Stimulated activated CD4-positive, alpha-beta T cell treated with anti-CD3 and anti-CD28 coated beads, Interleukin-1b, Interleukin-23, amount 100 ng/mL, for 24 hours (primary cell): ENCODE measurements around the gene DACH1.
"Not testable (repeated sequence)": the region's sequence is repeated elsewhere in the genome, so short reads cannot be mapped to it uniquely, and the experiment has no call there.

Source experiments
- DNase-seq, 4 experiments: peaks; one replicate each; pipeline ENCODE4 v3.0.0-alpha.2; 2020; ENCODE audit warnings: low read depth in 4 of 4, low spot score in 1 of 4

DACH1 gene

GRCh38 chr13:71866335-71867130 lies 471 bp downstream of the DACH1 start:
- no peak for DNase-seq

DNA sequence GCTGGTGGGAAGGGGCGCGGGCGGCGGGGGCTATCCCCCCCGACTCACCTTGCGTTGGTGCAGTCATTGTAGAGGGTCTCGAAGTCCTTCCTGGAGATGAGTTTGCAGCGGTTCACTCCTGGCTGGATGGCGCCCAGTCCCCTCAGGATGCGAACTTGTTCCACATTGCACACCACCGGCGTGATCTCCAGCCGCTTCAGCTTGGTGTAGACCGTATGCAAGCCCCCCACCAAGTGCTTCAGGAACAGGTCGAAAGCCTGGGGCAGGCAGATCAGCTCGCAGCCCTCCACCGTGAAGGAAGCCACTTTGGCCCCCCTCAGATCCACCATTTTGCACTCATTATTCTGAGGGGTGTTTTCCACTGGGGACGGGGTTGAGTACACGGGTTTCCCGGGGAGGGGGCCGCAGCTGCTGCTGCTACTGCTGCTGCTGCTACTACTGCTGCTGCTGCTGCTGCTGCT lies 1.1 kb downstream of the DACH1 start:
- no peak for DNase-seq

- DNase-seq, result no peak
Observed at GRCh38 chr13:71864986-71865873, 1.8 kb downstream of the DACH1 start.

DNA sequence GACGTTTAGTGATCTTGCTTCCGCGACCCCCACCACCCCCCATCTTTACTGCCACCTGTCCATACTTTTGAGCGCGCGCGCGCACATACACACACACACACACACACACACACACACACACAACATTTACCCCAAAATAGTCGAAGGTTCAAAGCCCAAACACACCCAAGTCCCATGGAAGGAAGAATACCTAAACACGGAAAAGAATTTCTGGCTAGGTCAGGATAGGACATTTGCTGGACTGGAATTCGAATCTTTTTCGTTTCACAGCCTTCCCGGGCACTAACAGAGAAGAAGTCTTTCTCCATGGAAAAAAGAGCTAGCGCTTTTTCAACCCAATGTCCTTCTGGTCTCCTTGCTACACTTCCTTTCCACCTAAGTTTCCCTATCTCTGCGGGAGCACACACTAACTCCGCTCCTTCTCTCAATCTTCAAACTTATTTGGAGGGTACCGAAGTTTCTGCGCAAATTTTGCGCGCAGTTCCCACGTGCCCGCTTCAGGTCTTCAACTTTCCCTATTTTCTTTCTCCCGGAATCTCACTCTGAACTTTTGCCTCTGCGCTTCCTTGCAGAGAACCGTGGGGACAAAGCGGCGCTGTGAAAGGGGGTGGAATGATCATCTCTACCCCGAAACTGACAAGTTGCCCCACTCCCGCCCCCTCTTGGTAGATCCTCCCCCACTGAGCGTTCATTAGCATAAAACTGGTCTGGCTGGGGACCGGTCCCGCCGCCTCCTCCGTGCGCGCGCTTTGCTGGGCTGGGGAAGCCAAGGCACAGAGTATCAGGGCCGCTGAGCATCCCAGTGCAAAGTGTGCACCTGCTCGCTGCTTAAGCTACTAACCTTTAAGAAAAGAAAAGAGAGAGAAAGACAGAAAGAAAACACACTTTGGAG lies 2.7 kb downstream of the DACH1 start:
- DNase-seq, result no peak

DNA sequence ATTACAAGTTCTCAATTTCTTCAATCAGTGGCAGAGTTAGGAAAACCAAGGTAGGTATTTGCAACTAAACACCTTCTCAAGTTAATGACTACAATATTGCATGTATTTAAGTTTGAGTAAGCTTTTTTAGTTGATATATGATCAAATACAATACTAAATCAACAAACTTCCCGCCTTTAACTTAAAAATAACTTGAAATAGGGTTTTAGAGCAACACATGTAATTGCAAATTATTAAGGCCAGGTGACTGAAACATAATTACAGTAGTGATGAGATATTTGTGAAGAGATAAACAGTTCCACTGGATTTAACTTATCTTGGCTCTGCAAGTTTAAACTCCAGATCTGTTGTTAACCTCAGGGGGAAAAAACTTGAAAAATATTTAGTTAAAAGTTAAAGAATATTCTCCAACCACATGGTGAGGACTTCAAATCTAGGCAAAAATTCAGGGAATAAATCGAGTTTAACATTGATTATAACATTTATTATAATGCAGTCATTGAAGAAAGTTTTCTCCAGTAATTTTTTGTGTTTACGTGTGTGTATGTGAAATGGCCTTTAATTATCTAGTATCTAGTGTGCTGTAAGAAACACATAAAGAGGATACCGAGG lies 3.6 kb downstream of the DACH1 start:
- DNase-seq, result no peak

DNA sequence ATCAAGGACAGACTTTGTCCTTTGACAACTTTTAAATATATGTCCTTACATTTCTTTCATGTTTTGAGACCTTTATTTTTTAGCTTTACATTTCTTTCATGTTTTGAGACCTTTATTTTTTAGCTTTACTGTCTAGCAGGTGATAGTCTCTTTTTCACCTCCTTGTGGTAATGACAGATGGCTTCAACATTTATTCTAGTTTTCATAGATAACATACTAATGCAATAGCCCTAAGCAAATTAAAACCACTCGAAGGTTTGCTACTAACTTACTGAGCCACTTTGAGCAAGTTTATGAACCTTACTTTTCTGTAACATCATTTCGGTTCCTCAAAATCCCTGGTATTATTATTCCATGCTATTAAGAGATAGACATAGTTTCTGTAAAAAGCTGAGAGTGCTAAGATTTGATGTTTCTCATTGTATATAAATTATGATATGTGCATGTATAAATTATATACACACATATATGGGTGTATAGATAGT lies 4.5 kb downstream of the DACH1 start:
- no peak for DNase-seq

GRCh38 chr13:71861769-71862458 lies 5.1 kb downstream of the DACH1 start:
- no peak for DNase-seq

- DNase-seq, result no peak
Observed at GRCh38 chr13:71860547-71861138, 6.4 kb downstream of the DACH1 start.

GRCh38 chr13:71858647-71859046 lies 8.4 kb downstream of the DACH1 start:
- no peak for DNase-seq

- DNase-seq, result no peak
Observed at GRCh38 chr13:71856548-71857043, 10.4 kb downstream of the DACH1 start.

- DNase-seq, result no peak
Observed at GRCh38 chr13:71854401-71854800, 12.6 kb downstream of the DACH1 start.

GRCh38 chr13:71853725-71854124 lies 13.3 kb downstream of the DACH1 start:
- no peak for DNase-seq

DNA sequence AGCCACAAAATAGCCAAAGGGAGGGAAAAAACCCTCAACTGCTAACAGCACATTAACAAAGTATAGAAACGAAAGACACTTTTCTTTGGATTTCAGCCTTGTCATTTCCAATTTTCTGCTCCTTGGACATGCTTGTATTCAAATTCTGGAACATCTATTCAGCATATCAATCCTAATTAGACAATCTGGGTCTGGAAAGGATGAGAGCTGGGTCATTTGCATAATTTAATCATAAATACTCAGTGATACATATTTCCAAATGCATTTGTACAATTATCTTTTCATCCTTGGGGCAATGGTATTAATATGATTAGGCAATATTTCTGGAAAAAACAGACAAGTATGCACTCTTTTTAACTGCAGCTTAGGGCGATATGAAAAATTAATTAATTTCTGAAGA lies 14.3 kb downstream of the DACH1 start:
- DNase-seq, result no peak

DNA sequence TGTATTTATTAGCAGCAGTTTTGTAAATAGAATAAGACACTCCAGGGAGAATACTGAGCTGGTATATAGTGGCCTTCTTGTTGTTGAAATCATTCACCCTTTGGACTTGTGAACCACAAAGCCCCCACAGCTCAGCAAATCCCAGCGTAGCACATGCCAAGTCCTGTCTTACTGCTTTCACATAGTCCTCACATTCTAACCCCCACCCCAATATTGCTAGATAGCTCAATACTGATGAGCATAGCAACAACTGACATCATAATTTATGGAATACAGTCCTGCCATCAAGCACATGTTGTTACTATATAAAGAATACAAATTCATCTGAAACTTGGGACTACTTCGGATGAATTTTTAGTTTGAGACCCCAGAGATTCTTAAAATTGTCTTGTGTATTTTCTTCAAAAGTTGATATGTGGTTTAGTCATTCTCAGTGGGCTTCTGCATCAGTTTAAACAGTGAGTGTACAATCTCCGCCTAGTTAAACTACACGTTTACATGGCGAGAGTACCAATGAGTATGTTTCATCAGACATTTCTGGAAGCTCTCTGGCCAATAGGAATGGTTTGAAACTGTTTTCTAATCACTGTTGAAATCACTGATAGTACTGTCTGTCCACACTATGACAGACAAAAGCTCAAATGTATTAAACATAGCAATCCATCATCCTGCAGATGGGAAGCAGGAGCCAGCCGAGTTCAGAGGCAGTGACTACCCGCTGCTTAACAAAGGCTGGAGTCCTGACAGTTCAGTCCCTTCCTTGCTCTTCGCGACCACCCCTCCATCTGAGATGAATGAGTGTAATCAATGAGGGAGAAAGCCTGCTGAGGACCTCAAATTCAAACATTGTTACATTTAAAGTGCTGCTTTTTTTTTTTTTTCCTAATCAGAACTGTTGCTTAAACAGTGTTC lies 15.2 kb downstream of the DACH1 start:
- no peak for DNase-seq

DNA sequence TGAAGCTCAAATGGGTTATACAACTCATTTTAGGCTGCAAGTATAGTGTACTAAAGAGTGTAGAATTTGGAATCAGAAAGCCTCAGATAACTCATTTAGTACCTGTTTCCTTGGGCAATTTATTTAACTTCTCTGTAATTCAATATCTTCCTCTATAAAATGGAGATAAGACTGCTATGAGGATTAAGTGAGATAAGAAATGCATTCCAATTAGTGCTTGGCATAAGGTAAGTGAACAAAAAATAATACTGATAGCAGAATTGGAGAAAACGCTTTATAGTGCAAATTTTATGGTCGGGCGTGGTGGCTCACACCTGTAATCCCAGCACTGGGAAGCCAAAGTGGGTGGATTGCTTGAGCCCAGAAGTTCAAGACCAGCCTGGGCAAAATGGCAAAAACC lies 25.0 kb downstream of the DACH1 start:
- no peak for DNase-seq

DNA sequence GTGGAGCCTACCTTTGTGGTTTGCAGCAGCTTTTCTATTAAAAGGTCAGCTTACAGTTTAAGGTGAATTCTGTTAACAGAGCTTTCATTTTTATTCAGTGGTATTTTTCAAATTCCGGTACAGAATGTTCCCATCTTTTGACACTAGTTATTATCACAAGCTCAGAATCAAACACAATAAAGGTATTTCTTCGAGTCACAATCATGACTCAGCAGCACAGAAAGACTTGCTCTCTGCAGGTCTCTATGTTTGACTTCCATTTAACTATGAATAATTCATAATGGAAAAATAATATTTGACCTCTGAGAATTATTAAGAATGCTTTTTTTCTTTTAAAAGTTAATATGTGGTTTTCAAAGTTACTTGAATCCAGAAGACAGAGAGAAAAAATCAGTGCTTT lies 28.2 kb downstream of the DACH1 start:
- DNase-seq, result no peak

- not testable (repeated sequence) for DNase-seq
Observed at GRCh38 chr13:71837582-71837981, 29.4 kb downstream of the DACH1 start.

GRCh38 chr13:71831716-71832115 lies 35.3 kb downstream of the DACH1 start:
- DNase-seq, result no peak
